ENCODE measurements around the gene EPHA5.

Gene EPHA5

GRCh38 chr4:65467068-65467680 lies 203.1 kb downstream of the EPHA5 start:
- DNase-seq (ENCODE audit: insufficient read length, low spot score) = no peak
- TF ChIP-seq TAF1 (IDR thresholded peaks at IDR 0.05; ENCODE audit: low read depth, low read length) = no peak
- TF ChIP-seq POLR2A (IDR thresholded peaks at IDR 0.05; ENCODE audit: low read depth, low read length) = no peak
- no peak for TF ChIP-seq POU2F2 (IDR thresholded peaks at IDR 0.05; ENCODE audit: low read depth, low read length)
- no peak for TF ChIP-seq SPI1 (IDR thresholded peaks at IDR 0.05; ENCODE audit: low read depth, low read length)
- no peak for TF ChIP-seq PAX5 (IDR thresholded peaks at IDR 0.05; ENCODE audit: insufficient read depth, low read length, severe bottlenecking)
- no peak for TF ChIP-seq POLR2AphosphoS5 (IDR thresholded peaks at IDR 0.05; ENCODE audit: low read depth, low read length)
- no peak for FAIRE-seq

GRCh38 chr4:65461781-65462180 lies 208.5 kb downstream of the EPHA5 start:
- TF ChIP-seq TAF1 (IDR thresholded peaks at IDR 0.05; ENCODE audit: low read depth, low read length) (no peak), POLR2AphosphoS5 (IDR thresholded peaks at IDR 0.05; ENCODE audit: low read depth, low read length) (no peak), SPI1 (IDR thresholded peaks at IDR 0.05; ENCODE audit: low read depth, low read length) (no peak), PAX5 (IDR thresholded peaks at IDR 0.05; ENCODE audit: insufficient read depth, low read length, severe bottlenecking) (no peak), POU2F2 (IDR thresholded peaks at IDR 0.05; ENCODE audit: low read depth, low read length) (no peak), POLR2A (IDR thresholded peaks at IDR 0.05; ENCODE audit: low read depth, low read length) (no peak)
- FAIRE-seq (no peak), DNase-seq (ENCODE audit: insufficient read length, low spot score) (no peak)

- TF ChIP-seq TAF1 (IDR thresholded peaks at IDR 0.05; ENCODE audit: low read depth, low read length) = no peak
- TF ChIP-seq PAX5 (IDR thresholded peaks at IDR 0.05; ENCODE audit: insufficient read depth, low read length, severe bottlenecking) = no peak
- TF ChIP-seq POLR2AphosphoS5 (IDR thresholded peaks at IDR 0.05; ENCODE audit: low read depth, low read length) = no peak
- no peak for TF ChIP-seq POU2F2 (IDR thresholded peaks at IDR 0.05; ENCODE audit: low read depth, low read length)
- no peak for TF ChIP-seq SPI1 (IDR thresholded peaks at IDR 0.05; ENCODE audit: low read depth, low read length)
- TF ChIP-seq POLR2A (IDR thresholded peaks at IDR 0.05; ENCODE audit: low read depth, low read length) = no peak
- no peak for FAIRE-seq
- no peak for DNase-seq (ENCODE audit: insufficient read length, low spot score)
Measured at GRCh38 chr4:65457011-65457410, 213.3 kb downstream of the EPHA5 start.

GRCh38 chr4:65456579-65456978 lies 213.7 kb downstream of the EPHA5 start:
- TF ChIP-seq POU2F2 (IDR thresholded peaks at IDR 0.05; ENCODE audit: low read depth, low read length) (no peak), POLR2AphosphoS5 (IDR thresholded peaks at IDR 0.05; ENCODE audit: low read depth, low read length) (no peak), SPI1 (IDR thresholded peaks at IDR 0.05; ENCODE audit: low read depth, low read length) (no peak), PAX5 (IDR thresholded peaks at IDR 0.05; ENCODE audit: insufficient read depth, low read length, severe bottlenecking) (no peak)
- FAIRE-seq (no peak), DNase-seq (ENCODE audit: insufficient read length, low spot score) (no peak)

- FAIRE-seq (no peak), DNase-seq (ENCODE audit: insufficient read length, low spot score) (no peak)
- TF ChIP-seq POLR2A (IDR thresholded peaks at IDR 0.05; ENCODE audit: low read depth, low read length) = no peak
- no peak for TF ChIP-seq SPI1 (IDR thresholded peaks at IDR 0.05; ENCODE audit: low read depth, low read length)
- TF ChIP-seq POLR2AphosphoS5 (IDR thresholded peaks at IDR 0.05; ENCODE audit: low read depth, low read length) = no peak
- no peak for TF ChIP-seq POU2F2 (IDR thresholded peaks at IDR 0.05; ENCODE audit: low read depth, low read length)
- TF ChIP-seq PAX5 (IDR thresholded peaks at IDR 0.05; ENCODE audit: insufficient read depth, low read length, severe bottlenecking) = no peak
- no peak for TF ChIP-seq TAF1 (IDR thresholded peaks at IDR 0.05; ENCODE audit: low read depth, low read length)
Measured at GRCh38 chr4:65453398-65453797, 216.9 kb downstream of the EPHA5 start.

- no peak for FAIRE-seq
- no peak for TF ChIP-seq PAX5 (IDR thresholded peaks at IDR 0.05; ENCODE audit: insufficient read depth, low read length, severe bottlenecking)
- no peak for DNase-seq (ENCODE audit: insufficient read length, low spot score)
Measured at GRCh38 chr4:65450899-65451298, 219.4 kb downstream of the EPHA5 start.

GRCh38 chr4:65437102-65437501 lies 233.2 kb downstream of the EPHA5 start:
- no peak for DNase-seq (ENCODE audit: insufficient read length, low spot score)

GRCh38 chr4:65422109-65422508 lies 248.2 kb downstream of the EPHA5 start:
- DNase-seq (ENCODE audit: insufficient read length, low spot score) (no peak), FAIRE-seq (no peak)
- TF ChIP-seq SPI1 (IDR thresholded peaks at IDR 0.05; ENCODE audit: low read depth, low read length) (no peak), POU2F2 (IDR thresholded peaks at IDR 0.05; ENCODE audit: low read depth, low read length) (no peak), PAX5 (IDR thresholded peaks at IDR 0.05; ENCODE audit: insufficient read depth, low read length, severe bottlenecking) (no peak), TAF1 (IDR thresholded peaks at IDR 0.05; ENCODE audit: low read depth, low read length) (no peak), POLR2A (IDR thresholded peaks at IDR 0.05; ENCODE audit: low read depth, low read length) (no peak), POLR2AphosphoS5 (IDR thresholded peaks at IDR 0.05; ENCODE audit: low read depth, low read length) (no peak)

More at GRCh38 chr4:65437102-65437501, 233.2 kb downstream of the EPHA5 start:
- no peak for FAIRE-seq
- TF ChIP-seq TAF1 (IDR thresholded peaks at IDR 0.05; ENCODE audit: low read depth, low read length) (no peak), SPI1 (IDR thresholded peaks at IDR 0.05; ENCODE audit: low read depth, low read length) (no peak), POU2F2 (IDR thresholded peaks at IDR 0.05; ENCODE audit: low read depth, low read length) (no peak), POLR2AphosphoS5 (IDR thresholded peaks at IDR 0.05; ENCODE audit: low read depth, low read length) (no peak), PAX5 (IDR thresholded peaks at IDR 0.05; ENCODE audit: insufficient read depth, low read length, severe bottlenecking) (no peak), POLR2A (IDR thresholded peaks at IDR 0.05; ENCODE audit: low read depth, low read length) (no peak)

GRCh38 chr4:65420036-65420435 lies 250.3 kb downstream of the EPHA5 start:
- no peak for TF ChIP-seq SPI1 (IDR thresholded peaks at IDR 0.05; ENCODE audit: low read depth, low read length)
- no peak for TF ChIP-seq POU2F2 (IDR thresholded peaks at IDR 0.05; ENCODE audit: low read depth, low read length)
- no peak for TF ChIP-seq PAX5 (IDR thresholded peaks at IDR 0.05; ENCODE audit: insufficient read depth, low read length, severe bottlenecking)
- TF ChIP-seq POLR2AphosphoS5 (IDR thresholded peaks at IDR 0.05; ENCODE audit: low read depth, low read length) = no peak
- TF ChIP-seq TAF1 (IDR thresholded peaks at IDR 0.05; ENCODE audit: low read depth, low read length) = no peak
- DNase-seq (ENCODE audit: insufficient read length, low spot score) (no peak), FAIRE-seq (no peak)

GRCh38 chr4:65416891-65417290 lies 253.4 kb downstream of the EPHA5 start:
- DNase-seq (ENCODE audit: insufficient read length, low spot score) = no peak

More at GRCh38 chr4:65416891-65417290, 253.4 kb downstream of the EPHA5 start:
- no peak for FAIRE-seq
- no peak for TF ChIP-seq POU2F2 (IDR thresholded peaks at IDR 0.05; ENCODE audit: low read depth, low read length)
- no peak for TF ChIP-seq POLR2A (IDR thresholded peaks at IDR 0.05; ENCODE audit: low read depth, low read length)
- no peak for TF ChIP-seq TAF1 (IDR thresholded peaks at IDR 0.05; ENCODE audit: low read depth, low read length)

Data from GM12891 (cell line).